HEK293T (cell line): ENCODE results near the gene DNAJC1.
"Not testable (repeated sequence)": the region's sequence is repeated elsewhere in the genome, so short reads cannot be mapped to it uniquely, and the experiment has no call there.

Experiments used
- CTCF ChIA-PET: fragments of 350-600 bp; formaldehyde crosslinking; extraction: SDS; loops from one replicate; lab custom pipeline; 2021; ENCODE audit warnings: antibody characterized with exemption, inconsistent platforms; lab: Yijun Ruan, JAX
- POLR2A ChIA-PET: fragments of 350-600 bp; formaldehyde crosslinking; extraction: SDS; loops from one replicate; lab custom pipeline; 2020; ENCODE audit warnings: antibody characterized with exemption, inconsistent platforms; lab: Yijun Ruan, JAX
- DNase-seq: peaks from one replicate; pipeline ENCODE4 v3.0.0; 2012; ENCODE audit warnings: mixed read lengths; ENCODE audit errors: extremely low spot score
- ARNT ChIP-seq: fragments of 450-650 bp; IDR thresholded peaks from 2 replicates; pipeline ENCODE4 v1.6.1; 2017; ENCODE audit warnings: mild to moderate bottlenecking
- BHLHE40 ChIP-seq: fragments of 450-650 bp; IDR thresholded peaks from 2 replicates; pipeline ENCODE4 v1.6.1; 2016; ENCODE audit warnings: mild to moderate bottlenecking, moderate library complexity, borderline replicate concordance
- CTBP1 ChIP-seq: fragments of 450-650 bp; IDR thresholded peaks from 2 replicates; pipeline ENCODE4 v1.6.1; 2016; ENCODE audit warnings: borderline replicate concordance
- ELF4 ChIP-seq: fragments of 450-650 bp; IDR thresholded peaks from 2 replicates; pipeline ENCODE4 v1.6.1; 2017; ENCODE audit warnings: antibody characterized with exemption
- FOXA1 ChIP-seq: fragments of 450-650 bp; IDR thresholded peaks from 2 replicates; pipeline ENCODE4 v1.6.1; 2016; ENCODE audit warnings: mild to moderate bottlenecking
- FOXK2 ChIP-seq: fragments of 450-650 bp; IDR thresholded peaks from 2 replicates; pipeline ENCODE4 v1.6.1; 2016; ENCODE audit warnings: mild to moderate bottlenecking
- FOXM1 ChIP-seq: fragments of 450-650 bp; IDR thresholded peaks from 2 replicates; pipeline ENCODE4 v1.6.1; 2017; ENCODE audit warnings: mild to moderate bottlenecking, borderline replicate concordance
- HDGF ChIP-seq: fragments of 450-650 bp; IDR thresholded peaks from 2 replicates; pipeline ENCODE4 v1.6.1; 2017; ENCODE audit warnings: antibody characterized with exemption, borderline replicate concordance
- L3MBTL2 ChIP-seq: fragments of 450-650 bp; conservative IDR thresholded peaks from 2 replicates; pipeline ENCODE4 v1.6.1; 2016; ENCODE audit warnings: mild to moderate bottlenecking
- LEF1 ChIP-seq: fragments of 450-650 bp; IDR thresholded peaks from 2 replicates; pipeline ENCODE4 v1.6.1; 2017; ENCODE audit warnings: mild to moderate bottlenecking, borderline replicate concordance
- NFRKB ChIP-seq: fragments of 450-650 bp; IDR thresholded peaks from 2 replicates; pipeline ENCODE4 v1.6.1; 2016; ENCODE audit warnings: mild to moderate bottlenecking, moderate library complexity
- SP1 ChIP-seq: fragments of 450-650 bp; IDR thresholded peaks from 2 replicates; pipeline ENCODE4 v1.6.1; 2017
- SUZ12 ChIP-seq: fragments of 450-650 bp; IDR thresholded peaks from 2 replicates; pipeline ENCODE4 v1.6.1; 2016; ENCODE audit warnings: mild to moderate bottlenecking
- TARDBP ChIP-seq: fragments of 450-650 bp; IDR thresholded peaks from 2 replicates; pipeline ENCODE4 v1.6.1; 2016
- ZNF384 ChIP-seq: fragments of 450-650 bp; IDR thresholded peaks from 2 replicates; pipeline ENCODE4 v1.6.1; 2016
- TF ChIP-seq, protein P1 (sequence below): fragments of 450-650 bp; IDR thresholded peaks from 2 replicates; pipeline ENCODE4 v1.6.1; 2016

DNAJC1 gene

DNA sequence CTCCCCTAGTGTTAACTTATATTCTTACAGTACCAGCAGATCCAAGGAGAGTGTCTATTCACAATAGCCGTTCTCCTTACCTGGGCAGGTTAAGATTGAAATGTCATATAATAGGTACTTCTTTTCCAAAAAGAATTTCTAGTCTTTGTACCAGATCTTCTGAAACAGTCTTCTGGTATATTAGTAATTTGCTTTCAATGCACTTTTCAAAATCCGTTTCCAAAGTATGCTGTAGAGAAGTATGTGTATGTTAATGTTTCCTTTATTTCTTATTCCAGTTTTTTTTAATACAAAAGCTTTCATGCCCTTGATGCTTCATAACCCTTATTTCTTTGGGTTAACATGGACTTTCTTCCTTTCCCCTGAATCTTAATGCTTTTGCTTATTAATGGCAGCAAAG, 281.3 kb downstream of the DNAJC1 start:
- ChIA-PET CTCF (no interaction called here), POLR2A (no interaction called here)
- DNase-seq: no peak
- TF ChIP-seq FOXK2 (no peak), FOXM1 (no peak), L3MBTL2 (no peak), ELF4 (no peak), HDGF (no peak), FOXA1 (no peak), BHLHE40 (no peak), CTBP1 (no peak), NFRKB (no peak), ARNT (no peak), SUZ12 (no peak), ZNF384 (no peak), SP1 (no peak), TARDBP (no peak), LEF1 (no peak)
- TF ChIP-seq, protein P1, sequence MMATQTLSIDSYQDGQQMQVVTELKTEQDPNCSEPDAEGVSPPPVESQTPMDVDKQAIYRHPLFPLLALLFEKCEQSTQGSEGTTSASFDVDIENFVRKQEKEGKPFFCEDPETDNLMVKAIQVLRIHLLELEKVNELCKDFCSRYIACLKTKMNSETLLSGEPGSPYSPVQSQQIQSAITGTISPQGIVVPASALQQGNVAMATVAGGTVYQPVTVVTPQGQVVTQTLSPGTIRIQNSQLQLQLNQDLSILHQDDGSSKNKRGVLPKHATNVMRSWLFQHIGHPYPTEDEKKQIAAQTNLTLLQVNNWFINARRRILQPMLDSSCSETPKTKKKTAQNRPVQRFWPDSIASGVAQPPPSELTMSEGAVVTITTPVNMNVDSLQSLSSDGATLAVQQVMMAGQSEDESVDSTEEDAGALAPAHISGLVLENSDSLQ: no peak

DNA sequence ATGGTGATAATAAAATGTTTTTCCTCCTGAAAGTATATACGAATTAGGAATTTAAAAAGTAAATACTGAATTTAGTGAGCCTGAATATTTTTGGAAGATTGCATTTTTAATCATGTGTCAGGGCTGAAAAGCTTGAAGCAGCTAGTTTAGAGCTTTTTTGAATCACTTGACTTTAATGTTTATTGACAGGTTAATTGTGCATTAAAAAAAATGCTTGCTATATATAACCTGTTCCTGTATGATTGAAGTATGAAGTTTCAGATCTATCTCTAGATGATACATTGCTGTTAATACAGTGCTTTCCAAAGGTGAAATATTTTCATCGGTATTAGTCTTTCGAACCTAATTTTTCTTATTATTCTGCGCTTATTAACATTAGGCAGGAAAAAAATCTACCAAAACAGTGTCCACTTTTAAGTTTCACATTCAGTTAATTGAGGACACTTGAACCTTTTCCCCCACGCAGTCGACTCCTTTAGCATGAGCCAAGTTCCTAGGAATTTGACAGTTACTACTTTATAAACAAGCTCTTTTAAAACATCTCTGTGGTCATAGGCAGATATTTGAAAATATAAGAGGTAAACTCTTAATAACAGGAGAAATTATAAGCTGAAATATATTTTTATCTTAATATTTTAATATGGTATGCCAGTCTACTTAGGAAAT, 282.4 kb downstream of the DNAJC1 start:
- CTCF ChIA-PET: no interaction called here
- POLR2A ChIA-PET: no interaction called here
- no peak for DNase-seq
- TF ChIP-seq, protein P1: peak; percentile 40; the same call in 1 of the 2 replicates
- no peak for TF ChIP-seq TARDBP

DNA sequence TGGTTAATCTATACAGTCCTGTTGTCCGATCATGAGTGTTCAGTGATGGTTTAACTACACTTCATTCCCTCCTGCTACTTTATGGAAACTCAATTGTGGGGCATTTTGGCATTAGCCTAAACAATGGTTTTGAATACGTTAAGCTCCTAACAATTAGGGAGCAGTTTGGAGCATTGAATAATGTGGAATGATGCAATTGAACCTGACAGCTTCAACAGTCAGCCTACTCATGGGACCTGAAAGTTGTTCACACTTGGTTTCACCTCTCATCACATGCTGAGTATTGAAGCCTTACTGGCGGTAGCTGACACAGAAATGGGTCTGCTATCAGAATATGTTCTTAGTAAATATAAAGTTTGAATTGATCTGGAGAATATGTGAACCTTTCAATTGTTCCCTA, 283.4 kb downstream of the DNAJC1 start:
- no peak for DNase-seq
- ChIA-PET POLR2A (interaction anchor here (0.9 kb wide), 1 partner anchor 194 kb away, joined by 3 read pairs; the partner anchor contains the start of gene SKIDA1), CTCF (no interaction called here)
- TF ChIP-seq FOXK2 (no peak), ELF4 (no peak), TARDBP (no peak), L3MBTL2 (no peak; the same call in 1 of the 2 replicates), FOXM1 (no peak), FOXA1 (no peak), SP1 (no peak), ZNF384 (no peak), HDGF (no peak), BHLHE40 (no peak), CTBP1 (no peak), LEF1 (no peak), ARNT (no peak), NFRKB (no peak), SUZ12 (no peak)
- TF ChIP-seq, protein P1: no peak

DNA sequence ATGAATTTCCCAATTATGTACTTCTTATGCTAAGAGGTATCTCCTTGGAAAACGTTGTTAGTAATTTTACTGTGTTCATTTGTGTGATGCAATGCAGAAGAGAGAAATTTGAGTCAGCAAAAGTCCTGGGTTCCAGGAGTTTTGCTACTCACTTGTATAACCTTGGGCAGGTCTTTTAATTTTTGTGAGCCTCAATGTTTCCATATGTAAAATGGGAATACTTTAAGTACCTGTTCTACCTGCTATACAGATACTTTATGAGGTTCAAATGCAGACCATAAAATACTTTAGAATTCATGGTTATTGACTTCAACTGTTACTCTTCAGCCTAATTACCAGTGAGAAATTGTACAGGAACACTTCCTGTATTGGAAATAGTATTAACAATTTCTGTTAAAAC, 284.0 kb downstream of the DNAJC1 start:
- TF ChIP-seq SUZ12 (no peak), NFRKB (no peak), LEF1 (no peak), TARDBP (no peak), SP1 (no peak), CTBP1 (no peak), L3MBTL2 (no peak), FOXA1 (no peak), ELF4 (no peak), FOXK2 (no peak), BHLHE40 (no peak), HDGF (no peak), ARNT (no peak), FOXM1 (no peak), ZNF384 (no peak)
- TF ChIP-seq, protein P1: no peak
- POLR2A ChIA-PET: interaction anchor here (0.9 kb wide), 1 partner anchor 194 kb away, joined by 3 read pairs; the partner anchor contains the start of gene SKIDA1
- no peak for DNase-seq
- CTCF ChIA-PET: no interaction called here

DNA sequence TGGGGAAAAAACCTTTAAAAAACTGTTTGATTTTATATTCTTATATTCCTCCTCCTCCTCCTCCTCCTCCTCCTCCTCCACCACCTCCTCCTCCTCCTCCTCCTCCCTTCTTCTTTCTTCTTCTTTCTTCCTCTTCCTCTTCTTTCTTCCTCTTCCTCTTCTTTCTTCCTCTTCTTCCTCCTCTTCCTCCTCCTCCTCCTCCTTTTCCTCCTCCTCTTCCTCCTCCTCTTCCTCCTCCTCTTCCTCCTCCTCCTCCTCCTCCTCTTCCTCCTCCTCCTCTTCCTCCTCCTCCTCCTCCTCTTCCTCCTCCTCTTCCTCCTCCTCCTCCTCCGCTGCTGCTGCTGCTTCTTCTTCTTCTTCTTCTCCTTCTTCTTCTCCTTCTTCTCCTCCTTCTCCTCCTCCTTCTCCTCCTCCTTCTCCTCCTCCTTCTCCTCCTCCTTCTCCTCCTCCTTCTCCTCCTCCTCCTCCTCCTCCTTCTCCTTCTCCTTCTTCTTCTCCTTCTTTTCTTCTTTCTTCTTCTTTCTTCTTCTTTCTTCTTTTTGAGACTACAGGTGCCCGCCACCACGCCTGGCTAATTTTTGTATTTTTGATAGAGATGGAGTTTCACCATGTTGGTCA, 286.0 kb downstream of the DNAJC1 start:
- POLR2A ChIA-PET, CTCF ChIA-PET, DNase-seq: not testable (repeated sequence)
